Cardiac muscle cell (in vitro differentiated cells and primary cell): ENCODE measurements around the gene MAN1C1. TPM values are rescaled to one million over a fixed set of nuclear protein-coding genes. Genes with fewer than 3 reads are reported as not detected.

Experiments
- DNase-seq, 2 donors: peaks; one replicate each; pipeline versions ENCODE4 v3.0.0 to v3.0.0-alpha.2; 2010 to 2017; ENCODE audit warnings: low read depth in 1 of 2, low spot score in 1 of 2
- H3K27ac ChIP-seq: fragments of 200-600 bp; sonication (generic); 2 replicates; pipeline ENCODE4 v1.5.1; 2016
- H3K27me3 ChIP-seq: fragments of 200-600 bp; sonication (generic); 2 replicates; pipeline ENCODE4 v1.6.0; 2016; ENCODE audit warnings: control low read depth
- H3K36me3 ChIP-seq: fragments of 200-600 bp; sonication (generic); 2 replicates; pipeline ENCODE4 v1.5.1; 2016; ENCODE audit warnings: control low read depth
- H3K4me1 ChIP-seq: fragments of 200-600 bp; sonication (generic); 2 replicates; pipeline ENCODE4 v1.8.1; 2017; ENCODE audit warnings: low read depth, mild to moderate bottlenecking, mixed run types
- H3K4me3 ChIP-seq: fragments of 200-600 bp; sonication (generic); 2 replicates; pipeline ENCODE4 v1.5.1; 2016; ENCODE audit warnings: mild to moderate bottlenecking
- H3K9me3 ChIP-seq: fragments of 200-600 bp; sonication (generic); 2 replicates; pipeline ENCODE4 v1.5.1; 2017; ENCODE audit warnings: low read depth, mild to moderate bottlenecking, control low read depth
- polyA plus RNA-seq: library from polyadenylated mRNA; unstranded; fragments of >200 nt; fragmentation: Nextera tagmentation; extraction: Ambion mirVana; gene quantifications from 2 replicates; pipeline ENCODE4 v1.2.1, GENCODE V29; 2016
- total RNA-seq: library from RNA; depleted of rRNA; stranded (reverse); fragments of >200 nt; gene quantifications from 2 replicates; pipeline ENCODE4 v1.2.3, GENCODE V29; 2016
- TF ChIP-seq, protein P1 (sequence below): IDR thresholded peaks from 2 replicates; pipeline ENCODE4 v1.5.1; 2012; ENCODE audit warnings: low read depth, mild to moderate bottlenecking, low read length

The MAN1C1 gene
- total and polyA plus RNA-seq, 2 experiments from 2014 or later = 88.8 to 118 TPM

DNA sequence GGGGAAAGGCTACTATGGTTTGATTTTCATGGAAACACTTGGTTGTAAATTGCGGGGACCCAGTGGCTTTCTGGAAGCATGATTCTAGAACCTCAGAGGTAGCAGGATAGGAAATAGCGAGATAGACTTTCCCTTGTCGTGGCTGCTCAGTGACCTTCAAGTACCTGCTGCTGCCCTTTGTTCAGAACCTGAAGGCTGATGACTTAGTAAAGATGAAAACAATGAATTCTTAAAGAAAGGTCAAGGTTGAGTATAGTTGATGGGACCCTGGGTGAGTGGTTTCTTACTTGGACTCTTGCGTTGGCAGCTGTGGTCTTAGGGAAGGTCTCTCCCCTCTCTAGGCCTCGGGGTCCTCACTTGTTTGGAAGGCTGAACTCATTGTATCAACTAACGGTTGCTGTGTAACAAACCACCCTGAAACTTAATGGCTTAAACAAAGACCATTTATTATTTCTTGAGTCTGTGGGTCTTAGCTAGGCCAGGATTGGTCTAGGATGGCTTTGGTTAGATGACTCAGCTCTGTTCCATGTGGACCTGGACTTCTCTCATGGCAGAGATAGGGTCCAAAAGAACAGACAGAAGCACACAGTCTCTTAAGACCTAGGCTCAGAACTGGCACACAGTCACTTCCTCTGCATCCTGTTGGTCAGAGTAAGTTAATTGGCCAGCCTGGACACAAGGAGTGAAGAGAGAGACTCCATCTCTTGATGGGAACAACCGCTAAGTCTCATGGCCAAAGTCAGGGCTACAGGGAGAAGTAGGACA lies 94.2 kb downstream of the MAN1C1 start:
- peaks cover 47% of the 10 kb centered on the region for H3K4me1 ChIP-seq
- TF ChIP-seq, protein P1, sequence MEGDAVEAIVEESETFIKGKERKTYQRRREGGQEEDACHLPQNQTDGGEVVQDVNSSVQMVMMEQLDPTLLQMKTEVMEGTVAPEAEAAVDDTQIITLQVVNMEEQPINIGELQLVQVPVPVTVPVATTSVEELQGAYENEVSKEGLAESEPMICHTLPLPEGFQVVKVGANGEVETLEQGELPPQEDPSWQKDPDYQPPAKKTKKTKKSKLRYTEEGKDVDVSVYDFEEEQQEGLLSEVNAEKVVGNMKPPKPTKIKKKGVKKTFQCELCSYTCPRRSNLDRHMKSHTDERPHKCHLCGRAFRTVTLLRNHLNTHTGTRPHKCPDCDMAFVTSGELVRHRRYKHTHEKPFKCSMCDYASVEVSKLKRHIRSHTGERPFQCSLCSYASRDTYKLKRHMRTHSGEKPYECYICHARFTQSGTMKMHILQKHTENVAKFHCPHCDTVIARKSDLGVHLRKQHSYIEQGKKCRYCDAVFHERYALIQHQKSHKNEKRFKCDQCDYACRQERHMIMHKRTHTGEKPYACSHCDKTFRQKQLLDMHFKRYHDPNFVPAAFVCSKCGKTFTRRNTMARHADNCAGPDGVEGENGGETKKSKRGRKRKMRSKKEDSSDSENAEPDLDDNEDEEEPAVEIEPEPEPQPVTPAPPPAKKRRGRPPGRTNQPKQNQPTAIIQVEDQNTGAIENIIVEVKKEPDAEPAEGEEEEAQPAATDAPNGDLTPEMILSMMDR = no peak
- H3K27ac ChIP-seq = peak overlapping the region; percentile 13
- DNase-seq = no peak
- H3K27me3 ChIP-seq = no peaks in the 10 kb centered on the region
- H3K4me3 ChIP-seq = no peak overlapping the region
- H3K9me3 ChIP-seq = no peaks in the 10 kb centered on the region
- no peaks in the 10 kb centered on the region for H3K36me3 ChIP-seq

DNA sequence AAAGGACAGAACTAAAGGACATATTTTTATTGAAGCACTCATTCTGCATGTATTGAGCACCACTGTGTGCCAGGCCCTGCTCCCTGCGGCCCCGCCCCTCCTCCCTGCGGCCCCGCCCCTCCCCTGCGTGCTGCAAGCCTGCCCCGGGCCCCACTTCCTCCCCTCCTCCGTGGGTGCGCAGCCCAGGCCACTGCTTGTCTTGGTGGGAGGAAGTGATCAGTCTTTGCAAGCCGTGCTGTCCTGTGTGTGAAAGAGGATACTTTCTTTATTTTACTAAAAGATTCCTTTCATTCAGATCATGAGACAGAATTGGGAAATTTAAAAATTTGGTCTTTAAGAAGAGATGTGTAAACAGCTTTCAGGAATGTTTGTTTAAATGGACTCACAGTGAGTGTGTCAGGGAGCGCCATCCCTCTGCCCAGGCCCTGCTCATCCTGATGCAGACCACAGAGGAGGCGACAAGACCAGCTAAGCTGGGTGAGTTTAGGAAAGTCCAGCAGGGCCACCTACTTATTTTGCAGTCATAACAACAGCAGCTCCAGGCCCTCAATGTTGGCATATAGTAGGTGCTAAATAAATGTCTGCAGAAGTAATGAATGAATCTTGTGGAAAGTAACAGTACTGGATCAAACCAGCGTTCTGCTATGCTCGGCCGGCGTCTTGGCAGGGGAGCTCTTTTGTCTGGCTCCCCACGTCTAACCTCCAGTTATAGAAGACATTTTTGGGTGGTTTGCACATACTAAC lies 95.1 kb downstream of the MAN1C1 start:
- no peak overlapping the region for H3K4me3 ChIP-seq
- H3K27me3 ChIP-seq = no peaks in the 10 kb centered on the region
- TF ChIP-seq, protein P1 = no peak
- no peak overlapping the region for H3K27ac ChIP-seq
- H3K36me3 ChIP-seq = no peaks in the 10 kb centered on the region
- no peak for DNase-seq
- no peaks in the 10 kb centered on the region for H3K9me3 ChIP-seq
- H3K4me1 ChIP-seq = peaks cover 39% of the 10 kb centered on the region

DNA sequence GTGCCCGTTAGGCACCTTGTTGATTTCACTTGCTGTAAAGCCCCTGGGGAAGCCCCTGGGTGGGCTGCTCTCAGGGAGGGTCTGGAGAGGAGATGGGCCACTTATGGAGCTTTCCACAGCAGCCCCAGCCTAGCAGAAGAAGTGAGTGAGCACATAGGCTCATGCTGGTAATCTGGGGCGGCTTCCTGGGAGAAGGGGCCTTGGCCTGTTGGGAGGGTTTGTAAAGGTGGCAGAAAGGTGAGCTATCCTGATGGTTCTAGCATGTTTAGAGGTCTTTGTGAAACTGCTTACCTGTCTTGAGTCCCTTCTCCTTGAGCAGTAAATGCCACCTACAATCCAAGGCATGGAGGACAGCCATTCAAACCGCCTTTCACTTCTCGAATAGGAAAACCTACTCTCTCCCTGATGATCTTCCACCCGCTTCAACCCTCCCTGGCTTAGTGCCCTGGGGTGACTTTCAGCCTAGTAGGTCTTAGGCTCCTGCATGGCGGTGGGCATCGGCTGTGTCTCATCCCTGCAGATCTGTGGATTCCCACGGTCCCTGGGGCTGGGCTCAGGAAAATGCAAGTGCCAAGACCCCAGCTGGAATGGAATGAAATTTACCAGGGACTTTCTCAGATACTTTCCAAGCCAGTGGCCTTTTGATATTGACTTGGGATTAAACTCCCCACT lies 95.8 kb downstream of the MAN1C1 start:
- TF ChIP-seq, protein P1 = no peak
- Histone ChIP-seq H3K9me3 (no peaks in the 10 kb centered on the region), H3K4me1 (peaks cover 32% of the 10 kb centered on the region), H3K27me3 (no peaks in the 10 kb centered on the region), H3K36me3 (no peaks in the 10 kb centered on the region), H3K27ac (peak overlapping the region; percentile 67), H3K4me3 (no peak overlapping the region)
- no peak for DNase-seq

DNA sequence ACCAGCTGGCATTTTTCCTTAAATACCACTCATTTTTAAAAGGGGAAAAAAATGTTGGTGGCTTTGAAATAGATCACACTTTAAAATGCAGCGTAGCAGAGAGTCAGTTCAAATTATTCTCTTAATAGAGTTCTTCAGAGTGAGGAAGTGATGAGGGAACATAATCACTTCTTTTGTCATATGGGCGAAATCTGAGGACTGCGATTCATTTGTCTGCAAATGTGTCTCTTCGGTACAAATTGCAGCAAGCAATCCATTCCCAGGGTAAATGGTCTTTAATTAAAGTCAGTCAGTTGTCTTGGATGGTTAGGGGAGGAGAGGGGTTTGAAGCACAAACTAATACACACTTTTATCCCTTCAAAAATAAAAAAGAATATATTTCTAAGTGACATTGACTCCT lies 97.4 kb downstream of the MAN1C1 start:
- Histone ChIP-seq H3K4me1 (peaks cover 19% of the 10 kb centered on the region), H3K4me3 (no peak overlapping the region), H3K36me3 (no peaks in the 10 kb centered on the region), H3K27ac (peak overlapping the region; percentile 67), H3K27me3 (no peaks in the 10 kb centered on the region), H3K9me3 (no peaks in the 10 kb centered on the region)
- TF ChIP-seq, protein P1 = no peak
- no peak for DNase-seq

DNA sequence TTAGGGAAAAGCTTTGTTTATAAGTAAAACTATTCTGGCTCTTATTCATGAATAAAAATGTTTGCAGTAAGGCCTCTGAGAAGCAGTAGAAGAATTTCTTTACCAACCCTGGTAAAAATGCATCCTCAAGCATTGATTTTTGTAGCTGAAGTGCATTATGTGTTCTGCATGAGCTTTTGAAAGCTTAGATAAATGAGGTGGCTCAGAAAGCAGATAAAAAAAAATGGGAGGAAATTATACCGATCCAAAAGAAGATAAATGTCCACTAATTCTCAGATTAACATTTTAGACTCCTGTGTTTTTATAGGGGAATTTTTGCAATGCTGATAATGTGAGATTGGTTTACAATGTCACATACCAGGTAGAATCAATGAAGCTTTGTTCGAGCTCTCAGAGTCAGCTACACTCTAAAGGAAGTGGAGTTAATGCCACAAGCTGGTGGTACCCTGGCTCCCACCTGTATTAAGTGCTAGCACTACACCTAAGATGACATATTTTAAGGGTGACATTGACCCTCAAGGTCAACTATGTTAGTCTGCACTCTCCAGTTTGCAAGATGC lies 97.9 kb downstream of the MAN1C1 start:
- Histone ChIP-seq H3K4me1 (peaks cover 19% of the 10 kb centered on the region), H3K27me3 (no peaks in the 10 kb centered on the region), H3K27ac (peak overlapping the region; percentile 67), H3K9me3 (no peaks in the 10 kb centered on the region), H3K36me3 (no peaks in the 10 kb centered on the region), H3K4me3 (no peak overlapping the region)
- DNase-seq = no peak
- TF ChIP-seq, protein P1 = no peak
